NCI-H2171 treated with DMSO at 0.1 percent for 48 hours (cell line): ENCODE measurements around the gene KBTBD4.

Experiments
- DNase-seq: peaks from one replicate; lab custom pipeline; 2025; lab: John Stamatoyannopoulos, UW

The KBTBD4 gene

GRCh38 chr11:47524291-47524874, 54.4 kb downstream of the KBTBD4 start:
- peak; percentile 85 for DNase-seq

GRCh38 chr11:47523490-47524225, 55.1 kb downstream of the KBTBD4 start:
- DNase-seq, result no peak
